DLD1 (cell line): ENCODE measurements around the gene HCFC1R1.

Source experiments
- in situ Hi-C: cut with HindIII; loops from 2 replicates; pipeline ENCODE4 v1.10.0; 2017; ENCODE audit warnings: low sequenced_read_pairs

The HCFC1R1 gene

DNA sequence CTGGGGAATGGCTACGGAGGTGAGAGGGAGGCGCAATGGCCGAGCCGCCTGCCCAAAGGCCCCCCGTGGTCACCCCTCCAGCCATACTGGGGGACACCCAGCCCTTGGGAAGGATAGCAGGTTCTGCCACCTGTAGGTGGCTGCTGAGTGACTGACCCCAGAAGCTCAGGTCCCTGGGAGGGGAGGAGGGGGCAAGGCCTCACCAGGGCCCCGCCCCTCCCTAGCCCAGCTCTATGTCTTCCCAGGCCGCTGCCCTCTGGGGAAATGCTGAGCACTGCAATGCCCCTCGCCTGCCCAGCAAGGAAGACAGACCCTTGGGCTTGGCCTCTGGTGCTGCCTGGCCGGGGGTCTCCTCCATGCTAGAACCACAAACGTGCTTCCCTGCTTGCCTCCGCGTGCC lies 22.4 kb downstream of the HCFC1R1 start:
- in situ Hi-C loops: no loop called here

DNA sequence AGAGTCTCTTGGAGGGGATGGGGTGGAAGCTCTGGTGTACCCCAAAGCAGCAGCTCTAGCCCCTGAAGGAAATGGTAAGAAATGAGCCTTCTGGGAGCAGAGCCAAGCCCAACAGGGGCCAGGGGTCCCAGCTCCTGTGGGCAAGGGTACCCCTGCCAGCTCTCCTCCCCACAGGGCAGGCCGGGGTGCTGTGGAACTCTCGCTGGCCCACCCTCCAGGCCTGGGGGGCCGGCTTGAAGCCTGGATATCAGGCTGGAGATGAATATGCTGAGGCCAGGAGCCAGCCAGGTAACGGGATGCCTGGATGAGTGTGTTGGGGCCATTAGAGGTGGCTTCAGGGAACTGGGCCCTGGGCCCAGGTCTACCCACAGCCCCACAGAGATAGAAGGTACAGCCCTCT lies 23.2 kb downstream of the HCFC1R1 start:
- in situ Hi-C loops: no loop called here

DNA sequence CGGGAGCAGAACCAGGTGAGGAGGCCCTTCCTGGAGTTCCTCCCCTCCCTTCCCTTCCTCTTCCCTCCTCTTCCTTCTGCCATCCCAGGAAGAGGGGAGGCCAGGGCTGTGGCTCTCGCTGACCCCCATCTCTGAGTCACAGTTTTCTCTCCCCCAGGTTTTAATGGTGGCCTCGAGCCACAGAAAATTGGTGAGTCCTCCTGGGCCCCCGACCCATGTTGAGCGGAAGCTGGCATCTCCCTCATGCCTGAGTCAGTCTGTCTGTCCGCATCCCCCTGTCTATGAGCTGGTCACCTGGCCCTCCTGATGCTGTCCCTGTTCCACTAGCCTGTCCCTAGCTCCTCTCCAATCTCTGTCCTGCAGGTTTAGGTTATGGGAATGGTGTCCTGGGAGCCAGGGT lies 23.8 kb downstream of the HCFC1R1 start:
- in situ Hi-C loops: no loop called here

DNA sequence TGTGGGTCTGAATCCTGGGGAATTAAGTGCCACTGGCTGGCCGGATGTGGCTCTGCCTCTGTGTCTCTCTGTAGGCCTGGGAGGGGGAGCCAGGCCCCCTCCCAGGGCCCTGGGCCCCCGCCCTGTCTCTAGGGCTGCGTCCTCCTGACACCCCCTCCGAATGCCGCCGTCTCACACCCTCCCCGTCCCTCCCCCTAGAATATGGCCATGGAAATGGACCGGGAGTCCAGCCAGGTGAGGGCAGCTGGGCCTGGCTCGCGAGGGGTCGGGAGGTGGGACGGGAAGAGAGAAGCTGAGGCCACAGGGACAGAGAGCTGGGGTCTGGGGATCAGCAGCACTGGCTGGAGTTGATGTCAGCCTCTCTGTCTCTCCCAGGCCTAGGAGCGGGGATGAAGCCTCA lies 27.4 kb downstream of the HCFC1R1 start:
- in situ Hi-C loops: no loop called here

DNA sequence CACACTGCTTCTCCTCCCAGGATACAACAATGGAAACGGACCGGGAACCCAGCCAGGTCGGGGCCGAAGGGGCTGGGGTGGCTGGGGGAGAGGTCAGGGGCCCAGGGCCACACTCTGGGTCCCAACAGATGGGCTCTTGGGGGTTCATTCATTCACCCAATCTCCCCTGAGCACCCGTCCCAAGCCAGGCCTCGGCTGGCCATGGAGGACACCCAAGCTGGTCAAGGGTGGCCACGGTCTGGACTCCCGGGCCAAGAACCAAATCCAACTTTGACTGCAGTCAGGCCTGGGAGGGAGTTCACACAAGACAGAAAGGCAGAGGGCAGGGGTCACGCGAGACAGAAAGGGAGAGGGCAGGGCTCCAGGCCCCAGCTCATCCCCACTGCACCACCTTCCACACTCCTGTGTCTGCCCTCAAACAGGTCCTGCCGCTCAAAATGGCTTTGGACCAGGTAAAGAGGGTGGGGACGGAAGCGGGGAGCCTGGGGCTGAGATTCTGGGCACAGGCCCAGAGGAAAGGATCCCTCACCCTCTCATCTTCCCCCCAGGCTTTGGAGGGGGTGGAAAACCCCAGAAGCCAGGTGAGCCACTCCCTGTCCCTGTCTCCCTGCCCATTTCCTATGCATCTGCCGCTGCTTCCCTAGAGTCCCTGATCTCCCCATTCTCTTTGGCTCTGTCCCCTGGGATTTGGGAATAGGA lies 31.2 kb downstream of the HCFC1R1 start:
- in situ Hi-C loops: no loop called here

DNA sequence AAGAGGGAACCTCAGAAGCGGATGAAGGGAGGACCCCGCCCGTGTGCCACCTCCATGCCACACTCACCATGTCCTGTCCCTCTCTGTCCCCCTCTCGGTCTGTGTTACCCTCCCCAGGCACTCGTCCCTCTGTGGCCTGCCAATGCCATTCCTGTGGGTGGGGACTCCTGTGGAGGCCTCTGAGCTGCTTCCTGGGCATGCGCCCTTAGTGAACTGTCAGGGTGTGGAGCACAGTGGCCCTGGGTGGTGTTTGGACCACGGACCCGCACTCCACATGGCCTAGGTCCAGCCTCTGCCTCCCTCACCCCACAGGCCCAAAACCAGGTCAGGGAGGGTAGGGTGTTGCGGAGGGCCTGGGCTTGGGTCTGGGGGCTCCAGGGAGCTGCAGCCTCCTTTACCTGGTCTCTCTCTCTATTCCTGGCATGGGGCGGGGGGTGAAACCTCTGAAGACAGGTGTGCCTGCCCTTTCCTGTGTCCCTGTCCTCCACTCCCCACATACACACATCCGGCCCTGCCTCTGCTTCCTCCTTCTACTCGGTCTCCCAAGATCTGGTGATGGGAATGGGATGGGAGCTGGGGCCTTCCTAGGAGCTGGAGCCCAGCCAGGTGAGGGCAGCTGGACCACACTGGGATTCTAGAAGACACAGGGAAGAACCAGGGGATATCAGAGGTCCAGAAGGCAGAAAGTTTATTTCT lies 32.0 kb downstream of the HCFC1R1 start:
- in situ Hi-C loops: no loop called here

DNA sequence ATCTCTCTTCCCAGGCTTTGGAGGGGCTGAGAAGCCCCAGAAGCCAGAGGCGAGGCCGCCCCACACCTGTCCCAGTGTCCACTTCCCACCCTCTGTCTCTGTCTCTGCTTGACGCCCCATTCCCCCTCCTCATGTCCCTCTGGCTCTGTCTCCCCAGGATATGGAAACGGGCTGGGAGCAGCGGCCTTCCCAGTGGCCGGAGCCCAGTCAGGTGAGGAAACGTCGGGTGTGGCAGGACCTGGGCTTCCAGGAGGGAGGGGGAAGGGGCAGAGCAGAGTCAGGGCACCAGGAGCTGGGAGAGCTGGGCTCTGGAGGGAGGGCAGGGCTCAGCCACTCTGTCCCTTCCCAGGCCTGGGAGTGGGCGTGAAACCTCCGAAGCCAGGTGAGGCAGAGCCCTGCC lies 32.9 kb downstream of the HCFC1R1 start:
- in situ Hi-C loops: no loop called here

DNA sequence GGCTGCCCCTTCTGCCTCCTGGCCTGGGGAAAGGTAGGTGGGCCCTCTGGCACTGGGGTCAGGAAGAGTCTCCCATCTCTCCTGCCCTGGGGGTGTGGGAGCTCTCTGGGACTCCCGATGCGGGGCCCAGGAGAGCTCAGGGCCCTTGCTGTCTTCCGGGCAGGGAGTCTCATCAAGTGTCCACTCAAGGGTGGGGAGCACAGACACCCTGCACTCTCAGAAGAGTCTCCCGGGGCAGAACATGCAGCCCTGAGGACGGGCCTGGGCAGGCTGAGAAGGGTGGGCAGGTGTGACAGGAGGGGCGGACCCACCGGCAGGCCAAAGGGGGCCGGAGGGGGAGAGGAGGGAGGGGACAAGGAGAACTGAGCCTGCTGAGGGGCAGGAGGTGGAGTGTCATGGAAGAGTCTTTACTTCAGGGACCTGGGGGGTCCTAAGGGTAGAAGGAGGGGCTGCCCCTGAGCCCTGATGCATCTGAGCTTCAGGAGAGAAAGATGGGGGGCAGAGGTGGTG lies 35.1 kb downstream of the HCFC1R1 start:
- in situ Hi-C loops: no loop called here

DNA sequence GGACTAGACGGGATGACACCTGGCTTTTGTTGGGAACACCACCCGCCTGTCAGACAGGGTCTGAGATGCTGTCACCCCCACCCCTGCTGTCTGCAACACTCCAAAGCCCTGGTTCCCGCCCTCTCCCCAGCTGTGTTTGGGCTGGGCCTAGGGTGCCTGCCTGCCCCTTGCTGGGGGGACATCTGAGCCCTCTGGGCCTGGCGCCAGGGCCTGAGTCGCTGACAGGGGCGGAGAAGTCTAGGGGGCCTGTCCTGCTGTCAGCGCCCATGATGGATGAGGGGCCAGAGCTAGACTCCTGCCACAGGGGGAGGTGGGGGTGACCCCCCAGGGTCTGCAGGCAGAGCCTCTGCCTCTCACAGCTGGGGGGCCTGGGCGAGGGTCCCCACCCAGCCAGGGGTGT lies 35.9 kb downstream of the HCFC1R1 start:
- in situ Hi-C loops: no loop called here

DNA sequence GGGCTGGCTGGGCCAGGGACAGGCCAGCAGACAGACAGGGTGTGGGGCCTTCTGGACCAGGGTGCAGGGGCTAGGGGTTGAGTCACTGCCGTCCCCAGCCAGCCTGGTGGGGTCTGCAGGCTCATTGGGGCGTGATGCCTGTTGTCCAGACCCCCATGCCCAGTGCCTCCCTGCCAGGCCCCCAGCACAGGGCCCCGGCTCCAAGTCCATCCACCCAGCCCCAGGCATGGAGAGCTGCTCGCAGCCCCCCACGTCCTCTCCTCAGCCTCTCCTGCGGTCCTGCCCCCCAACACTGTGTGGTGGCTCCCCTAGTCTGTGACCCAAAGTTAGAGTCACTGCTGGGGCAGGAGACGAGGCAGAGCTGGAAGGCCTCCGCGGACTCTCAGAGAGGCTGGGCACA lies 36.5 kb downstream of the HCFC1R1 start:
- in situ Hi-C loops: no loop called here

DNA sequence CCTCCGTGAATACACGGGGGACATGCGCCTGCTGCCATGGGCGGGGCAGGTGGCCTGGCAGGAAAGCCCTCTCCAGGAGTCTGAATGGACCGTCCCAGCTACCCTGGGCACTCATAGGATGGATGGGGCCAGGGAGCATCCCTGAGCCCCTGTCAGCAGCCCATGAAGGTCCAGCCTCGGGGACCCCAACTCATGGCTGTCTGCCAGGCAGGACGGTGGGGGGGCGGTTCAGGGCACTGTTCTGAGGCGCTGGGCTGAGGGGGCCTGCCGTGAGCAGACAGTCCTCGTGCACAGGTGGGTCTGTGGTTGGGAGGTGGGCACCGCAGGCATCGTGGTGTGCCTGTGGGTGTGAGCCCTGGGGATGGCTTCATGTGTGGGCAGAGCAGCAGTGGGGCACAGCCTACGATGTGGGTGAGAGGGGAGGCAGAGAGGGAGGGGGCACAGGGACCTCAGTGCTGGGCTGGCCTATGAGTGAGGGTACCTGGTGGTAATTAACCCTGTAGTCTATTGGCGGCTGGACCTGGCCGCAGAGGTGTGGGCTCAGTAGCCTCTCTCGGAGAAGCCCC lies 37.0 kb downstream of the HCFC1R1 start:
- in situ Hi-C loops: no loop called here

DNA sequence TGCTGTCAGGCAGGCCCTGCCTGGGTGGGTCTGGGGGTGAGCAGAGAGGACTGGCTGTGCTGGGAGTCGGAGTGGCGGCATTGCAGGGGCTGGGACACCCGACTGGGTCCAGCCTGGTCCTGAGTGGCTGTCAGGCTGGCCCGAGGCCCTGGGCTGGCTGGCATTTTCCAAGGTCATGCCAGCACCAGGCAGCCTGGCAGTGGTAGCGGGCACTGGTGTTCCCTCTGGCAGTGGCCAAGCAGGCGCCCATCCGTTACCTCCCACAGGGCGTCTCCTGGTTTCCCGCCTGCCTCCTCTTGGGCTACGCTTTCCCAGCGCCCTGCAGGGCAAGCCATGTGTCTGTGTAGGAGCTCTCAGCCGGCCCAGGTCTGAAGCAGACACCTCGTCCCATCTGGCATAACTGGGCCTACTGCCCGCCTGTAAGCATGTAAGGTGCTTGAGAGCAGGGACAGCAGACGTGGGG lies 37.8 kb downstream of the HCFC1R1 start:
- in situ Hi-C loops: no loop called here

DNA sequence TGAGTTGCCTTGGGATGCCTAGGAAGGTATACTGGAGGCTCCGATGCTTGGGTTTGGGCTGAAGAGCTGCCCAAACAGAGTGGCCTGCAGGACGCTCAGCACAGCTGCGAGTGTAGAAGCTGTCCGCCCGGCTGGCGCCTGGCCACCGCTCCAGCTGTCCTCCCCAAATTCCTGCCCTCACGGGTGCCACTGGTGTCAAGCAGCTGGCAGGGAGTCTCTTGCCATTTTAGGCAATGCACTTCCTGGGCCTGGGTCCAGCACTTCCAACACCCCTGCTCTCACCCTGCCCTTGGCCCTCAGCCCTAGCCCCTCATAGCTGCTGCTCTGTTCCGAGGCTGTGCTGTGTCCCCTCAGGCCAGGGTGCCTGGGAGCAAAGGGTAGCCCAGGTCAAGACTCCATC lies 38.3 kb downstream of the HCFC1R1 start:
- in situ Hi-C loops: no loop called here

DNA sequence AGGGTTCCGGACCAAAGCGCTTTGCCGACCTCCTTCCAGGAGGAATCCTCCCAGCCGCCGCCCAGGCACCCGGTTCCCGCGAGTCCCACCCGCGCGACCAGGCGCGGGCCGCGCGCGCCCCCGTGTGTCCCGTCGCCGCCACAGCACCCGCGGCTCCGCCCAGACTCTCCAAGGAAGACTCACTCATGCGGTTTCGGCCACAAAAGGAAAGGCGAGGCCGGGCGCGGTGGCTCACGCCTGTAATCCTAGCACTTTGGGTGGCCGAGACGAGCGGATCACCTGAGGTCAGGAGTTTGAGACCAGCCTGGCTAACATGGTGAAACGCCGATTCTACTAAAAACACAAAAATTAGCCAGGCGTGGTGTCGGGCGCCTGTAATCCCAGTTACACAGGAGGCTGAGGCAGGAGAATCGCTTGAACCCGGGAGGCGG lies 40.0 kb downstream of the HCFC1R1 start:
- in situ Hi-C loops: no loop called here

DNA sequence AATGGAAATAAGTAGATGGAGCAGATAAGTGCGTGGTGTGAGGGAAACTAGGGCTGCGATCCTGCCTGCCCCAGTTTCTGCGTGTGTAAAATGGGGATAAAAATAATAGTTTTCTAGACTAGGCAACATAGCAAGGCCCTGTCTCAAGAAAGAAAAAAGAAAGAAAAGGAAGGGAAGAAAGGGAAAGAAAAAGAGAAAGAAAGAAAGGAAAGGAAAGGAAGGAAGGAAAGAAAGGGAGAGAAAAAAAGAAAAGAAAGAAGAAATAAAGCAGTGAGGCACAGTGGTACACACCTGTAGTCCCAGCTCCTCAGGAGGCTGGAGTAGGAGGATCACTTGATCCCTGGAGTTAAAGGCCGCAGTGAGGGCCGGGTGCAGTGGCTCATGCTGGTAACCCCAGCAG lies 41.3 kb downstream of the HCFC1R1 start:
- in situ Hi-C loops: no loop called here

DNA sequence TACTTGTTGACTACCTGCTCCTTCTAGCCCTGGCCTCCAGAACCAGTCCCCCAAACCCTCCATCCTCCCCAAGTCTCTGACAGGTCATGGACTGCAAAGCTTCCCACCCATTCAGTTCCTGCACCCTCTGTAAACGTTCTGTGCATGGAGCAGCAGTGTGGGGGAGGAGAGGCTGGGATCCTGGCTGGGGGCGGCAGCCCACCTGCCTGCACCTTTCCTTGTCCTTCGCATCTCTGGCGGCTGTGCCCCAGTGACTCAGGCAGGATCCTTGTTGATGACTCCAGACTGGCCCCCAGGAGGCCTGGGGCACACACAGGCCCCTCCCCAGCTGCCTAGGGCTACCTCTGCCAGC lies 41.9 kb downstream of the HCFC1R1 start:
- in situ Hi-C loops: no loop called here

DNA sequence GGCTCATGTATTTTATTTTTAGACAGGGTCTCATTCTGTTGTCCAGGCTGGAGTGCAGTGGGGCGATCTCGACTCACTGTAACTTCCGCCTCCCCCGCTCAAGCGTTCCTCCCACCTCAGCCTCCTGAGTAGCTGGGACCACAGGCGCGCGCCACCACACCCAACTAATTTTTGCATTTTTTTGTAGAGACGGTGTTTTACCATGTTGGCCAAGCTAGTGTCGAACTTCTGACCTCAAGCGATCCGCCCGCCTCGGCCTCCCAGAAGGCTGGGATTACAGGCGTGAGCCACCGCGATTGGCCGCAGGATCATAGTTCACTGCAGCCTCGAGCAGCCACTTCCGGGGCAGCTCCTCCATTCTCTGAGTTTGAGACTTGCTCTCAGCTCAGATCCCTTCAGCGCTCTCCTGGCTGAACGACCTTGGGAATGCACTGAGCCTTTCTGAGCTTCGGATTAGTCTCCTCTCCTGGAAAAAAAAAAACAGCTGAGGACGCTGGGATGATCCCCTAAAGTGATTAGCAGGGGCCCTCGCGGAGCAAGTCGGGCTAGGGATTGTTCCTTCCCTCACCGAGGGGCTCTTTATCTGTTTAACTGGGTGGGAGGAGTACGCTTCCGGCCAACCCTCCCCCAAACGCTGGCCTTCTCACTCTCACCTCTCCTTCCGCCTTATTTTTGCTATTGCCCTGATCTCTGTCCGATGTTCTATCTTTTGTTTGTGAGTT lies 42.4 kb downstream of the HCFC1R1 start:
- in situ Hi-C loops: no loop called here

DNA sequence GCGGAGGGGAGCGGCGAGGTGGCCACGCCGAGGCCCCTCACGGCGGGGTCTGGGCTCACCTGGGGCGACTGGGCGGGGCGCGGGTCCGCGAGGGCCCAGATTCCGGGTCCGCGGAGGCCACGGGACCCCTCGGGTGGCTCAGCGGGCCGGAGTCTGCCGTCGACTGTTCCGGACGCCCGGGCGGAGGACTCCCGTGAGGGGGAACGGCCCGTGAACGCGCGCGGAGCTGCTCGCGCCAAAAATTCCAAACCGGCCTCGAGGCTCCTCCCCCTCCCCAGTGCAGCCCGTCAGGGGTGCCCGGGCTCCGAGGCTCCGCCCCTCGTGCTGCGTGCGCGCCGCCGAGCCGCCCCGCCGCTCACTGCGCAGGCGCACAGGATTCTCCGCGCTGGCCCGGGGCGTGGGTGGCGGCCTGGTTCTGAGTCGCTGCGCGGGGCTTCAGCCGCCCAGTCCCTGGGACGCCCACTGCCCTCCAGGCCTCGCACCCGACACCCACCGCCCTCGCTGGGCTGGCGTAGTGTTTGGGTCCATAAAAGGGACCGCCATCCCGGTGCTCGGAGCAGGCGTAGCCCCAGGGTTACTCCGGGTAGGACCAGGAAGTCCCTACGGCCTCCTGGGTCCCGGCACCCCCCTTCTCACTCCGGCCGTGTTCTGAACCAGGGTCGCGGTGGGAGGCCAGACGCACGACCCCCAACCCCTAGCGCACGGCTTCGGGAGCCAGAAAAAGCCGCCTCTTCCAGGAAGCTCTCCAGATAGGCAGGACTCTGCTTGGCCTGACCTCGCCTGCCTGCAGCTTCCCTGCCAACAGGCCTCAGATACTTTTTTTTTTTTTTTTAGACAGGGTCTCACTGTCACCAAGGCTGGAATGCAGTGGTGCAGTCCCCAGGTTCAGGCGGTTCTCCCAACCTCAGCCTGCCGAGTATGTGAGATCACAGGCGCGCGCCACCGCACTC lies 43.2 kb downstream of the HCFC1R1 start, which contains the start of gene PKMYT1:
PKMYT1 (minus strand) TSS at position 220 of the 950 bp plus-strand sequence. CDS start 789 bp downstream, outside the sequence.
- in situ Hi-C loops: no loop called here

DNA sequence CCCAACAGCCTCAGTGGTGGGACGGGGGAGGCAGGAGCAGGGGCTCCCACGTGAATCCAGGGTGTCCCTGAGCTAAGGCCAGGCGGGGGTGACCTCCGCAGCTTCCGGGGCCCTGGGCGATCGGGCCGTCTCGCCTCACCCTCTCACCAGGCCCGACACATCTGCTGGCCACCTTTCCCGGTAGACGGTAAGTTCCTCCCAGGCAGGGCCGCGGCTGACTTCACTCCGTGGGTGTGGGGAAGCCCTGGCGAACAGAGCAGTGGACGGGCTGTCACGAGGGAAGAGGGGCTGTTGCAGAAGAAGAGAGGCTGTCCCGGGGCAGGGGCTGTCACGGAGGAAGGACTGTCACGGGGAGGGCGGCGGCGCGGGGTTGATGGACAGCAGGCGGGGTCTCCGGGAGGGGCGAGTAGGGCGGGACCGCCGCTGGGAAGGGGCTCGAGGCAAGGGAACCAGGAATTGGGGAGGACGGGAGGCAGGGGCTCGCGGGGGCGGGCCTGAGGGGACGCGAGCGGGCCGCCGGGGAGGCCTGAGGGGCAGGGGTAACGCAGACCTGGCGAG lies 44.0 kb downstream of the HCFC1R1 start:
- in situ Hi-C loops: no loop called here

DNA sequence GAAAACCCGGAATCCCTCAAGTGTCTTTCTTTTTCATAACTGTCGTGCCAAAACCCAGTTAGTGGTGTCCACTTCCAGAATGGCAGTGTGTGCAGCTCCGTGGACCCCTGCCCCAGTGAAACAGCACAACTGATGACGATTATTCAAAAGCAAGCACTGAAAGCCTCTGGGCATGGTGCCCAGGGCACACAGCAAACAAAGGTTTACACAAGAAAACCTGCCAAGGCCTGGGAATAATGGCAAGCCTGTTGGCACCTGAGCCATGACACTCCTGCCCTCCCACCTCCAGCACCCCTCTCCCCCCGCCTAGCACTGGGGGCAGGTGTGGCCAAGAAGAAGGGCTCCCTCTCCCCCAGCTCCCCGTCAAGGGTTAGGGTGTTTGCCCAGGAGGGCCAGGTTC lies 46.3 kb downstream of the HCFC1R1 start:
- in situ Hi-C loops: no loop called here
